ENCODE data around the gene MAT2B. TPM values are rescaled to one million over a fixed set of nuclear protein-coding genes. Genes with fewer than 3 reads are reported as not detected.

The MAT2B gene
- polyA plus RNA-seq, 1 donor (not counting 4 experiments of a cell fraction or from before 2014, with no cell fraction given): 68.5 TPM

GRCh38 chr5:163460562-163461171 is 44.8 kb upstream of the MAT2B start, which contains the start of gene HMMR:
TSS of gene HMMR (plus strand) at chr5:163460632. CDS start at chr5:163460693, 61 bp downstream.
- Histone ChIP-seq H3K36me3 (ENCODE audit: control insufficient read depth in 2 of 2, extremely low read depth in 1 of 2, insufficient read depth in 2 of 2, low read length in 2 of 2) (no peaks in the 10 kb centered on the region), H3K27ac (ENCODE audit: control insufficient read depth, insufficient read depth, low read length) (peak within 1 kb of the TSS; percentile 98), H3K4me1 (ENCODE audit: control insufficient read depth, extremely low read depth, insufficient read depth, low read length) (peaks cover 5% of the 10 kb centered on the region), H2AFZ (ENCODE audit: control insufficient read depth, low read length) (peak within 1 kb of the TSS; percentile 94), H3K9ac (ENCODE audit: control insufficient read depth, extremely low read depth, insufficient read depth, low read length) (peak within 1 kb of the TSS; percentile 93), H3K4me3 (ENCODE audit: control insufficient read depth in 2 of 3, extremely low read depth in 1 of 3, insufficient read depth in 2 of 3, low read depth in 1 of 3, low read length in 3 of 3) (peak within 1 kb of the TSS; percentile 70 to 94 (median 90)), H4K20me1 (ENCODE audit: control insufficient read depth, extremely low read depth, insufficient read depth, low read length) (no peaks in the 10 kb centered on the region), H3K4me2 (ENCODE audit: control insufficient read depth, extremely low read depth, insufficient read depth, low read depth, low read length) (peak within 1 kb of the TSS; percentile 95), H3K9me1 (ENCODE audit: control insufficient read depth, extremely low read depth, insufficient read depth, low read length) (no peaks in the 10 kb centered on the region), H3K9me3 (ENCODE audit: control insufficient read depth, low read depth, low read length) (no peaks in the 10 kb centered on the region), H3K79me2 (ENCODE audit: control insufficient read depth, insufficient read depth, low read length) (peaks cover 39% of the 10 kb centered on the region), H3K27me3 (ENCODE audit: control insufficient read depth, extremely low read depth, insufficient read depth, low read length) (no peaks in the 10 kb centered on the region)
- dilution Hi-C loops (cut with MboI; ENCODE audit: extremely low pct_ligation_motif_present, low sequenced_read_pairs): no loop called here
- no peak for DNase-seq (ENCODE audit: low read depth, low spot score)
- FAIRE-seq: no peak
- TF ChIP-seq CTCF (optimal IDR thresholded peaks at IDR 0.05 in 1 of 3, IDR thresholded peaks at IDR 0.05 in 1 of 3, conservative IDR thresholded peaks at IDR 0.05 in 1 of 3; ENCODE audit: extremely low read depth in 1 of 3, insufficient read depth in 2 of 3, low read length in 3 of 3) (no peak), EZH2 (IDR thresholded peaks at IDR 0.05; ENCODE audit: low read length) (no peak)

- Histone ChIP-seq H3K27me3 (ENCODE audit: control insufficient read depth, extremely low read depth, insufficient read depth, low read length) (no peaks in the 10 kb centered on the region), H3K4me3 (ENCODE audit: control insufficient read depth in 2 of 3, extremely low read depth in 1 of 3, insufficient read depth in 2 of 3, low read depth in 1 of 3, low read length in 3 of 3) (peak overlapping the region in 1 of 3 experiments; percentile 30), H3K9ac (ENCODE audit: control insufficient read depth, extremely low read depth, insufficient read depth, low read length) (peak overlapping the region; percentile 91), H4K20me1 (ENCODE audit: control insufficient read depth, extremely low read depth, insufficient read depth, low read length) (no peaks in the 10 kb centered on the region), H2AFZ (ENCODE audit: control insufficient read depth, low read length) (peak overlapping the region; percentile 71), H3K27ac (ENCODE audit: control insufficient read depth, insufficient read depth, low read length) (peak overlapping the region; percentile 95), H3K9me3 (ENCODE audit: control insufficient read depth, low read depth, low read length) (no peaks in the 10 kb centered on the region), H3K79me2 (ENCODE audit: control insufficient read depth, insufficient read depth, low read length) (peaks cover 29% of the 10 kb centered on the region), H3K4me2 (ENCODE audit: control insufficient read depth, extremely low read depth, insufficient read depth, low read depth, low read length) (peak overlapping the region; percentile 95), H3K9me1 (ENCODE audit: control insufficient read depth, extremely low read depth, insufficient read depth, low read length) (no peaks in the 10 kb centered on the region), H3K4me1 (ENCODE audit: control insufficient read depth, extremely low read depth, insufficient read depth, low read length) (peaks cover 5% of the 10 kb centered on the region), H3K36me3 (ENCODE audit: control insufficient read depth in 2 of 2, extremely low read depth in 1 of 2, insufficient read depth in 2 of 2, low read length in 2 of 2) (no peaks in the 10 kb centered on the region)
- FAIRE-seq: no peak
- dilution Hi-C loops (cut with MboI; ENCODE audit: extremely low pct_ligation_motif_present, low sequenced_read_pairs): no loop called here
- TF ChIP-seq EZH2 (IDR thresholded peaks at IDR 0.05; ENCODE audit: low read length) (no peak), CTCF (optimal IDR thresholded peaks at IDR 0.05 in 1 of 3, IDR thresholded peaks at IDR 0.05 in 1 of 3, conservative IDR thresholded peaks at IDR 0.05 in 1 of 3; ENCODE audit: extremely low read depth in 1 of 3, insufficient read depth in 2 of 3, low read length in 3 of 3) (no peak)
- no peak for DNase-seq (ENCODE audit: low read depth, low spot score)
Measured at GRCh38 chr5:163463063-163463435, 42.4 kb upstream of the MAT2B start.
